ENCODE data around the gene TRAPPC2L.

The TRAPPC2L gene

GRCh38 chr16:88877564-88878289 lies 20.8 kb downstream of the TRAPPC2L start:
- 88 to 92% methylated on average over 20 of the region's 20 CpGs for WGBS, 2 experiments
- Histone ChIP-seq H3K27me3 (ENCODE audit: control insufficient read depth, insufficient read depth, low read length, poor library complexity, severe bottlenecking) (no peaks in the 10 kb centered on the region), H3K4me3 (ENCODE audit: insufficient read depth, low read depth, low read length) (no peak overlapping the region), H3K27ac (ENCODE audit: insufficient read depth, low read depth, low read length, poor library complexity, severe bottlenecking) (no peak overlapping the region), H3K4me1 (ENCODE audit: control insufficient read depth, insufficient read depth, low read length) (peaks cover 10% of the 10 kb centered on the region), H3K9me3 (ENCODE audit: control insufficient read depth, low read length) (no peaks in the 10 kb centered on the region), H3K36me3 (ENCODE audit: control insufficient read depth, insufficient read depth, low read length) (no peaks in the 10 kb centered on the region)

GRCh38 chr16:88878356-88878755 lies 21.4 kb downstream of the TRAPPC2L start:
- WGBS, 2 experiments = 93 to 94% methylated on average over 20 of the region's 20 CpGs
- H3K27me3 ChIP-seq (ENCODE audit: control insufficient read depth, insufficient read depth, low read length, poor library complexity, severe bottlenecking) = no peaks in the 10 kb centered on the region

GRCh38 chr16:88878967-88879787 lies 22.2 kb downstream of the TRAPPC2L start:
- H3K36me3 ChIP-seq (ENCODE audit: control insufficient read depth, insufficient read depth, low read length) = no peaks in the 10 kb centered on the region
- H3K4me1 ChIP-seq (ENCODE audit: control insufficient read depth, insufficient read depth, low read length) = peaks cover 10% of the 10 kb centered on the region
- H3K27ac ChIP-seq (ENCODE audit: insufficient read depth, low read depth, low read length, poor library complexity, severe bottlenecking) = no peak overlapping the region
- no peaks in the 10 kb centered on the region for H3K9me3 ChIP-seq (ENCODE audit: control insufficient read depth, low read length)
- 93% methylated on average over 45 of the region's 45 CpGs for WGBS, 2 experiments
- no peaks in the 10 kb centered on the region for H3K27me3 ChIP-seq (ENCODE audit: control insufficient read depth, insufficient read depth, low read length, poor library complexity, severe bottlenecking)
- H3K4me3 ChIP-seq (ENCODE audit: insufficient read depth, low read depth, low read length) = no peak overlapping the region

More at GRCh38 chr16:88878356-88878755, 21.4 kb downstream of the TRAPPC2L start:
- H3K36me3 ChIP-seq (ENCODE audit: control insufficient read depth, insufficient read depth, low read length) = no peaks in the 10 kb centered on the region
- H3K9me3 ChIP-seq (ENCODE audit: control insufficient read depth, low read length) = no peaks in the 10 kb centered on the region
- H3K4me1 ChIP-seq (ENCODE audit: control insufficient read depth, insufficient read depth, low read length) = peaks cover 10% of the 10 kb centered on the region
- H3K4me3 ChIP-seq (ENCODE audit: insufficient read depth, low read depth, low read length) = no peak overlapping the region
- H3K27ac ChIP-seq (ENCODE audit: insufficient read depth, low read depth, low read length, poor library complexity, severe bottlenecking) = no peak overlapping the region

- Histone ChIP-seq H3K36me3 (ENCODE audit: control insufficient read depth, insufficient read depth, low read length) (no peaks in the 10 kb centered on the region), H3K27ac (ENCODE audit: insufficient read depth, low read depth, low read length, poor library complexity, severe bottlenecking) (no peak overlapping the region), H3K9me3 (ENCODE audit: control insufficient read depth, low read length) (no peaks in the 10 kb centered on the region), H3K4me3 (ENCODE audit: insufficient read depth, low read depth, low read length) (no peak overlapping the region), H3K27me3 (ENCODE audit: control insufficient read depth, insufficient read depth, low read length, poor library complexity, severe bottlenecking) (no peaks in the 10 kb centered on the region), H3K4me1 (ENCODE audit: control insufficient read depth, insufficient read depth, low read length) (peaks cover 10% of the 10 kb centered on the region)
- 88 to 90% methylated on average over 11 of the region's 11 CpGs for WGBS, 2 experiments
These were observed 22.8 kb downstream of the TRAPPC2L start for GRCh38 chr16:88879788-88880055.

- no peaks in the 10 kb centered on the region for H3K27me3 ChIP-seq (ENCODE audit: control insufficient read depth, insufficient read depth, low read length, poor library complexity, severe bottlenecking)
- H3K4me1 ChIP-seq (ENCODE audit: control insufficient read depth, insufficient read depth, low read length) = peaks cover 10% of the 10 kb centered on the region
- H3K4me3 ChIP-seq (ENCODE audit: insufficient read depth, low read depth, low read length) = no peak overlapping the region
- no peak overlapping the region for H3K27ac ChIP-seq (ENCODE audit: insufficient read depth, low read depth, low read length, poor library complexity, severe bottlenecking)
- no peaks in the 10 kb centered on the region for H3K9me3 ChIP-seq (ENCODE audit: control insufficient read depth, low read length)
- WGBS, 2 experiments = 82 to 88% methylated on average over 36 of the region's 36 CpGs
- H3K36me3 ChIP-seq (ENCODE audit: control insufficient read depth, insufficient read depth, low read length) = no peaks in the 10 kb centered on the region
These were observed 23.5 kb downstream of the TRAPPC2L start for GRCh38 chr16:88880226-88881006.

GRCh38 chr16:88881007-88881615 lies 24.2 kb downstream of the TRAPPC2L start:
- peaks cover 10% of the 10 kb centered on the region for H3K4me1 ChIP-seq (ENCODE audit: control insufficient read depth, insufficient read depth, low read length)
- H3K4me3 ChIP-seq (ENCODE audit: insufficient read depth, low read depth, low read length) = no peak overlapping the region
- no peaks in the 10 kb centered on the region for H3K36me3 ChIP-seq (ENCODE audit: control insufficient read depth, insufficient read depth, low read length)
- no peaks in the 10 kb centered on the region for H3K9me3 ChIP-seq (ENCODE audit: control insufficient read depth, low read length)
- 88 to 89% methylated on average over 46 of the region's 46 CpGs for WGBS, 2 experiments
- no peaks in the 10 kb centered on the region for H3K27me3 ChIP-seq (ENCODE audit: control insufficient read depth, insufficient read depth, low read length, poor library complexity, severe bottlenecking)
- H3K27ac ChIP-seq (ENCODE audit: insufficient read depth, low read depth, low read length, poor library complexity, severe bottlenecking) = no peak overlapping the region

- 92 to 94% methylated on average over 27 of the region's 27 CpGs for WGBS, 2 experiments
- Histone ChIP-seq H3K4me3 (ENCODE audit: insufficient read depth, low read depth, low read length) (no peak overlapping the region), H3K36me3 (ENCODE audit: control insufficient read depth, insufficient read depth, low read length) (no peaks in the 10 kb centered on the region), H3K27me3 (ENCODE audit: control insufficient read depth, insufficient read depth, low read length, poor library complexity, severe bottlenecking) (no peaks in the 10 kb centered on the region), H3K27ac (ENCODE audit: insufficient read depth, low read depth, low read length, poor library complexity, severe bottlenecking) (no peak overlapping the region), H3K4me1 (ENCODE audit: control insufficient read depth, insufficient read depth, low read length) (peaks cover 10% of the 10 kb centered on the region), H3K9me3 (ENCODE audit: control insufficient read depth, low read length) (no peaks in the 10 kb centered on the region)
These were observed 24.9 kb downstream of the TRAPPC2L start for GRCh38 chr16:88881675-88882357.

GRCh38 chr16:88882358-88883030 lies 25.6 kb downstream of the TRAPPC2L start:
- WGBS, 2 experiments = 93 to 95% methylated on average over 26 of the region's 26 CpGs
- no peak overlapping the region for H3K27ac ChIP-seq (ENCODE audit: insufficient read depth, low read depth, low read length, poor library complexity, severe bottlenecking)
- H3K36me3 ChIP-seq (ENCODE audit: control insufficient read depth, insufficient read depth, low read length) = no peaks in the 10 kb centered on the region
- H3K4me1 ChIP-seq (ENCODE audit: control insufficient read depth, insufficient read depth, low read length) = peaks cover 10% of the 10 kb centered on the region
- no peak overlapping the region for H3K4me3 ChIP-seq (ENCODE audit: insufficient read depth, low read depth, low read length)
- H3K9me3 ChIP-seq (ENCODE audit: control insufficient read depth, low read length) = no peaks in the 10 kb centered on the region
- H3K27me3 ChIP-seq (ENCODE audit: control insufficient read depth, insufficient read depth, low read length, poor library complexity, severe bottlenecking) = no peaks in the 10 kb centered on the region

GRCh38 chr16:88883117-88883895 lies 26.4 kb downstream of the TRAPPC2L start:
- WGBS, 2 experiments = 95 to 96% methylated on average over 49 of the region's 49 CpGs
- H3K27me3 ChIP-seq (ENCODE audit: control insufficient read depth, insufficient read depth, low read length, poor library complexity, severe bottlenecking) = no peaks in the 10 kb centered on the region
- H3K4me1 ChIP-seq (ENCODE audit: control insufficient read depth, insufficient read depth, low read length) = peaks cover 10% of the 10 kb centered on the region
- H3K36me3 ChIP-seq (ENCODE audit: control insufficient read depth, insufficient read depth, low read length) = no peaks in the 10 kb centered on the region
- H3K9me3 ChIP-seq (ENCODE audit: control insufficient read depth, low read length) = no peaks in the 10 kb centered on the region
- no peak overlapping the region for H3K27ac ChIP-seq (ENCODE audit: insufficient read depth, low read depth, low read length, poor library complexity, severe bottlenecking)
- no peak overlapping the region for H3K4me3 ChIP-seq (ENCODE audit: insufficient read depth, low read depth, low read length)
